HG03196 (cell line): ENCODE data around the gene WDFY3.

Experiments used
- ATAC-seq: cut with Tn5 transposase; IDR thresholded peaks from one replicate; pipeline ENCODE4 v1.9.1; 2021; ENCODE audit not compliant: unreplicated experiment

WDFY3 gene

GRCh38 chr4:84638092-84638491 lies 328.4 kb downstream of the WDFY3 start:
- ATAC-seq, result no peak

DNA sequence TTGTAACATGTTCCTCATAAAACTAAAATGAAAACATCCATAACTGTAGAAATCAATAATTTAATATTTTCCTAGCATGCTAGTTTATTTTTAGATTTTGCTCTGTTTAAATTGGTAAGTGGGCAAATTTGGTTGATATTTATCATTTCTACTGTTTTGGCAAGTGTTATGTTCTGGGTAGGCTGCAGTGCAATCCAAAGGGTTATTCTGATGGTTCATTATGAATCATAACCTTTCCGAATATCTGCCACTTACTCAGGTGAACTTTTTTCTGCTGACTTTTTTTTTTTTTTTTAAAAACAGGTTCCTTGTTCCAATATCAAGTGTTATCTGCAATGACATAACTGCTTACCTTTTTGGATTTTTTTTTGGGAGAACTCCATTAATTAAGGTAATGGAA lies 331.5 kb downstream of the WDFY3 start:
- ATAC-seq, result no peak

DNA sequence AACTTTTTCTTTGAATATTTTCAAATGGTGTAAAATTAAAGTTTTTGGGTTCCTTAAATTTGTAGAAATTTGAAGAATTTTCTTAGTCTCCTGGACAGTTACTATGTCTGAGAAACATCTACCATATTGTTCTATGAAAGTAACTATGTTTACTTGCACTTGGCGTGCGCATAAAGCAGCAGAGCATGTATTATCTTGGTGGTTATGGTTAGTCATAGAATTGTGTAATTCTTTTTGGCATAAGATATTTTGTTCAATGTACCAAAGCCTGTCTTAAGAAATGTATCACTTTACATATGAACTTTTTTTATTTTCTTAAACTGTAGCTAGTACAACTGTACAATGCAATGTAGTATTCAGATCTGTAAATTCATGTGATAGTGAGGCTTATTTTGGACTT lies 334.4 kb downstream of the WDFY3 start:
- ATAC-seq, result no peak

GRCh38 chr4:84631573-84631972 lies 334.9 kb downstream of the WDFY3 start:
- no peak for ATAC-seq

DNA sequence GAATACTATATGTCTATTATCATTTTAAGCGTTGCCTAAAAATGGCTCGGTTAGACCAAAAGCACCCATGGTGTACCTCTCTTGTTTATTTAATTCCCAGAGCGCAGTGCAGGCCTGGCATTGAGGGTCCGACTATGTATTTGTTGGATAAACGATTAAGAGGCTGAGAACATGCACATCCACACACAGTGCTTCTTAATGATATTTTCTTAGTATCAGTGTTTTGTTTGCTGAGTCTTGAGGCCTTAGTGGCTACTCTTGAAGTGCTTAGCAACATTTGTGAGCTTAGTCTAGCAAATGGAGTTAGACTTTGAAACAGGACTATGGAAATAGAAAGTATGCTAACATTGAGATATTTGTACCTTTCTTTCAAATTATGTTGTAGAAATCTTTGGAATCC lies 339.8 kb downstream of the WDFY3 start:
- ATAC-seq, result no peak

DNA sequence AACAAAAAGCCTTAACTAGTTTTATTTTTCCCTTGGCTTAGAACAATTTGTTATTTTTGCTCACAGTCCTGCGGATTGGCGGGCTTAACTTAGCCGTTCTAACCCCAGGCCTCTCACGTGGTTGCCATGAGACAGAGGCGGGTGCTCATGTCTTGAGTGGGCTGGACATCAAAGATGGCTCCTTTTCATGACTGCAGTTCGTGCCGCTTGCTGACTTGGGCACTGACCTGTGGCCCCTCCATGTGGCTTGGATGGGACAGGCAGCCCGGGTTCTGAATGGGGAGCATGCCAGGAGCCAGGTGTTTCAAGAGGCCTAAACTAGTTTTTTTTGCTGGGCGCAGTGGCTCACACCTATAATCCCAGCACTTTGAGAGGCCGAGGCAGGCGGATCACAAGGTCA lies 342.8 kb downstream of the WDFY3 start:
- ATAC-seq, result no peak

DNA sequence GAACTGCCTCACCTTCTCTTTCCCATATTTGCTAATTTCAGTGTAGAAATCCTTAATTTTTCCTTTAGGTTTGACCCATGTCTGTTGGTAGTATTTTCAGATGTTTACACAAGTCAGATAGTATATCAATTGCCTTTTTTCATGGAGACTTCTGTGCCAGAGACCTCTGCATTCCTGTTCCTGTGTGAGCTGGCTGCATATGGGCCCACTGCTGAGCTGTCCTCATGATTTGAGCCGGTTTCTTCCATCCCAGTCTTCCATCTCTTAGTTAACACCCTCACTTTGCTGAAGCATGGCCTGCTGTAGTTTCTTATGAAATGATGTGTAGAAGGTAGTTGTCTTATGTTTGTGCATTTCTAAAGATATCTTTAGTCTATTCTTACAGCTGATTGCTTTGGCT lies 343.5 kb downstream of the WDFY3 start:
- no peak for ATAC-seq
